B cell (primary cell): ENCODE data around the gene MLIP. TPM values are rescaled to one million over a fixed set of nuclear protein-coding genes. Genes with fewer than 3 reads are reported as not detected.

Experiments
- ATAC-seq: fragments of 200-7000 bp; cut with Tn5 transposase; one replicate; pipeline ENCODE4 v1.10.0; 2021; ENCODE audit warnings: low read depth, mild to moderate bottlenecking, moderate number of reproducible peaks, moderate library complexity
- CTCF ChIA-PET: fragments of 350-600 bp; sonication (Branson Sonifier 250); formaldehyde crosslinking; loops from one replicate; lab custom pipeline; 2021; ENCODE audit warnings: antibody characterized with exemption, inconsistent platforms; lab: Charles Lee
- POLR2A ChIA-PET: fragments of 350-600 bp; sonication (Branson Sonifier 250); formaldehyde crosslinking; loops from one replicate; lab custom pipeline; 2021; ENCODE audit warnings: antibody characterized with exemption; lab: Charles Lee
- DNase-seq: peaks from one replicate; pipeline ENCODE4 v3.0.0; 2013
- H2AFZ ChIP-seq: 2 replicates; pipeline ENCODE4 v1.6.1; 2012; ENCODE audit warnings: mild to moderate bottlenecking, low read depth, low read length; ENCODE audit not compliant: insufficient read depth, poor library complexity, severe bottlenecking
- H3K27ac ChIP-seq, 2 donors: 1 replicate in 1 of 2; 2 replicates in 1 of 2; pipeline ENCODE4 v1.5.1; 2012 to 2013; ENCODE audit warnings: low read length in 2 of 2, mild to moderate bottlenecking in 2 of 2, moderate library complexity in 1 of 2
- H3K27me3 ChIP-seq, 4 experiments: fragments of 200-600 bp in 1 of 4; sonication (generic) in 1 of 4; replicated peaks in 1 of 4; 1 replicate in 2 of 4; 2 replicates in 2 of 4; pipeline versions ENCODE4 v1.6.1 to v1.7.0; 2013 to 2016; ENCODE audit warnings: low read length in 3 of 4, mild to moderate bottlenecking in 2 of 4, mixed read lengths in 1 of 4, moderate library complexity in 1 of 4; ENCODE audit not compliant: insufficient read depth in 4 of 4, control insufficient read depth in 3 of 4; ENCODE audit errors: control extremely low read depth in 1 of 4
- H3K36me3 ChIP-seq, 2 experiments: replicated peaks in 1 of 2; 1 replicate in 1 of 2; 2 replicates in 1 of 2; pipeline versions ENCODE4 v1.6.1 to v1.7.1; 2013; ENCODE audit warnings: low read length in 1 of 2; ENCODE audit not compliant: insufficient read depth in 2 of 2, control insufficient read depth in 1 of 2; ENCODE audit errors: control extremely low read depth in 1 of 2, extremely low read depth in 1 of 2
- H3K4me1 ChIP-seq, 2 donors: fragments of 200-600 bp in 1 of 2; sonication (generic) in 1 of 2; 1 replicate in 1 of 2; 2 replicates in 1 of 2; pipeline versions ENCODE4 v1.5.1 to v1.6.1; 2013 to 2017; ENCODE audit warnings: low read length in 2 of 2; ENCODE audit not compliant: control insufficient read depth in 2 of 2, insufficient read depth in 2 of 2
- H3K4me2 ChIP-seq: replicated peaks from 2 replicates; pipeline ENCODE3; 2012; ENCODE audit warnings: mild to moderate bottlenecking, low read depth, low read length; ENCODE audit not compliant: poor library complexity, severe bottlenecking
- H3K4me3 ChIP-seq, 5 experiments: fragments of 200-600 bp in 1 of 5; sonication (generic) in 1 of 5; 1 replicate in 3 of 5; 2 replicates in 2 of 5; pipeline versions ENCODE4 v1.5.1 to v1.7.0; 2011 to 2016; ENCODE audit warnings: low read length in 4 of 5, mild to moderate bottlenecking in 4 of 5, low read depth in 2 of 5, control low read depth in 1 of 5, moderate library complexity in 1 of 5; ENCODE audit not compliant: insufficient read depth in 1 of 5; ENCODE audit errors: control extremely low read depth in 1 of 5, extremely low read depth in 1 of 5
- H3K79me2 ChIP-seq: fragments of 200-600 bp; sonication (generic); one replicate; pipeline ENCODE4 v1.6.0; 2016; ENCODE audit warnings: low read length; ENCODE audit not compliant: control insufficient read depth, insufficient read depth
- H3K9ac ChIP-seq: fragments of 200-600 bp; sonication (generic); 2 replicates; pipeline ENCODE4 v1.6.1; 2017; ENCODE audit warnings: mild to moderate bottlenecking, low read length, moderate library complexity
- H3K9me3 ChIP-seq, 3 donors: one replicate each; pipeline versions ENCODE4 v1.6.1 to v1.7.1; 2013; ENCODE audit warnings: low read length in 2 of 3; ENCODE audit not compliant: control insufficient read depth in 2 of 3, insufficient read depth in 1 of 3; ENCODE audit errors: control extremely low read depth in 1 of 3
- H4K20me1 ChIP-seq: 2 replicates; pipeline ENCODE4 v1.6.0; 2012; ENCODE audit warnings: mild to moderate bottlenecking, low read length; ENCODE audit not compliant: insufficient read depth, control insufficient read depth, poor library complexity, severe bottlenecking
- H3K27ac Mint-ChIP-seq: one replicate; pipeline ENCODE4 v1.8.0; 2021; ENCODE audit warnings: mixed read lengths
- H3K27me3 Mint-ChIP-seq: one replicate; pipeline ENCODE4 v1.8.0; 2021; ENCODE audit warnings: mixed read lengths
- H3K4me1 Mint-ChIP-seq: one replicate; pipeline ENCODE4 v1.8.0; 2021; ENCODE audit warnings: mixed read lengths
- H3K4me3 Mint-ChIP-seq: one replicate; pipeline ENCODE4 v1.8.0; 2021; ENCODE audit warnings: mixed read lengths
- H3K9me3 Mint-ChIP-seq: one replicate; pipeline ENCODE4 v1.8.0; 2022; ENCODE audit warnings: mixed read lengths; ENCODE audit not compliant: insufficient read depth
- CTCF ChIP-seq: fragments of 200-600 bp; IDR thresholded peaks from one replicate; pipeline ENCODE4 v1.8.0; 2022; ENCODE audit warnings: antibody characterized with exemption, mild to moderate bottlenecking
- EZH2 ChIP-seq: IDR thresholded peaks from 2 replicates; pipeline ENCODE4 v1.6.1; 2012; ENCODE audit warnings: borderline replicate concordance, low read depth, mild to moderate bottlenecking, moderate library complexity, low read length; ENCODE audit not compliant: insufficient read depth, poor library complexity, severe bottlenecking
- WGBS: methylation state at CpG from one replicate; pipeline ENCODE4 v1.1.5; 2013; ENCODE audit warnings: missing lambda C conversion rate; ENCODE audit not compliant: insufficient coverage; 5-methylcytosine and 5-hydroxymethylcytosine counted together
- intact Hi-C: fragments of 100-400 bp; cut with micrococcal nuclease; formaldehyde crosslinking; loops from one replicate; pipeline ENCODE4 v1.10.0; 2022
- polyA plus RNA-seq: library from polyadenylated mRNA; depleted of rRNA; stranded (reverse); fragments of >200 nt; gene quantifications from 2 replicates; pipeline ENCODE4 v1.2.3, GENCODE V29; 2012
- total RNA-seq, 2 donors: library from RNA; stranded (reverse); fragments of 120-200 nt in 1 of 2; gene quantifications; 1 replicate in 1 of 2; 2 replicates in 1 of 2; pipeline versions ENCODE4 v1.2.3 to v1.2.4, GENCODE V29; 2013 to 2022

The MLIP gene
- total and polyA plus RNA-seq, 2 donors (not counting 1 experiment from before 2014, with no cell fraction given): not detected

DNA sequence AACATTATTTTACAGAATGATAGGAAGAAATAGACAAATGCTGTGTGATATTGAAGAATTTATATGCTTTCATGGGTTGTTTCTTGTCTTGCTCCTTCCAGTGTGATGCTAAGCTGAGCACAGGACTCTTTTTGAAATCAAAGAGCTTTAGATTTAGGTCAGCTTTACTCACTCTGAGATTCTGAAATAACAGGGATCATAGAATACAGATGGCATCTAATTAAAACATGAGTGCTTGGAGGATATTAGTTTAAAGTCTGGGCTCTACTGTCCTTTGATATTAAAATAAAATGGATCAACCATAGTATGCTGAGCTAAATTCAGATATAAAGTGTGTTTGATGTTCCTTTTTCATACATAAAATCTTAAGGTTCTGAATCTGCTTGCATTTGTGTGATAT is 29.6 kb downstream of the MLIP start:
- no peak overlapping the region for H3K4me3 ChIP-seq
- H2AFZ ChIP-seq: no peak overlapping the region
- Mint-ChIP-seq H3K27ac (no peak overlapping the region), H3K4me3 (no peak overlapping the region), H3K9me3 (no peaks in the 10 kb centered on the region), H3K4me1 (no peaks in the 10 kb centered on the region), H3K27me3 (no peaks in the 10 kb centered on the region)
- H3K27ac ChIP-seq: no peak overlapping the region
- no peaks in the 10 kb centered on the region for H3K4me1 ChIP-seq
- ChIA-PET CTCF (no interaction called here), POLR2A (no interaction called here)
- no peak overlapping the region for H3K4me2 ChIP-seq
- H3K36me3 ChIP-seq: no peaks in the 10 kb centered on the region
- H3K27me3 ChIP-seq: no peaks in the 10 kb centered on the region
- intact Hi-C loops: no loop called here
- ATAC-seq (no peak), DNase-seq (no peak)
- no peak overlapping the region for H3K9ac ChIP-seq
- H3K79me2 ChIP-seq: no peaks in the 10 kb centered on the region
- no peaks in the 10 kb centered on the region for H3K9me3 ChIP-seq
- H4K20me1 ChIP-seq: no peaks in the 10 kb centered on the region
- no peak for TF ChIP-seq CTCF
- TF ChIP-seq EZH2: no peak

- no peaks in the 10 kb centered on the region for H3K27me3 Mint-ChIP-seq
- H3K36me3 ChIP-seq: no peaks in the 10 kb centered on the region
- H3K4me3 ChIP-seq: no peak overlapping the region
- H3K4me3 Mint-ChIP-seq: no peak overlapping the region
- no peaks in the 10 kb centered on the region for H3K9me3 ChIP-seq
- TF ChIP-seq CTCF (no peak), EZH2 (no peak)
- DNase-seq: no peak
- 77% methylated on average over 4 of the region's 12 CpGs for WGBS
- intact Hi-C loops: no loop called here
- H3K27ac Mint-ChIP-seq: no peak overlapping the region
- ChIA-PET CTCF (no interaction called here), POLR2A (no interaction called here)
- H3K9ac ChIP-seq: no peak overlapping the region
- H3K4me1 ChIP-seq: no peaks in the 10 kb centered on the region
- H2AFZ ChIP-seq: no peak overlapping the region
- ATAC-seq: no peak
- H3K27me3 ChIP-seq: no peaks in the 10 kb centered on the region
- no peak overlapping the region for H3K27ac ChIP-seq
- no peak overlapping the region for H3K4me2 ChIP-seq
- H3K79me2 ChIP-seq: no peaks in the 10 kb centered on the region
- H3K4me1 Mint-ChIP-seq: no peaks in the 10 kb centered on the region
- H4K20me1 ChIP-seq: no peaks in the 10 kb centered on the region
- no peaks in the 10 kb centered on the region for H3K9me3 Mint-ChIP-seq
These were observed 31.8 kb downstream of the MLIP start for GRCh38 chr6:54142889-54143519.
